ENCODE measurements around the gene SH2B3.

The SH2B3 gene

DNA sequence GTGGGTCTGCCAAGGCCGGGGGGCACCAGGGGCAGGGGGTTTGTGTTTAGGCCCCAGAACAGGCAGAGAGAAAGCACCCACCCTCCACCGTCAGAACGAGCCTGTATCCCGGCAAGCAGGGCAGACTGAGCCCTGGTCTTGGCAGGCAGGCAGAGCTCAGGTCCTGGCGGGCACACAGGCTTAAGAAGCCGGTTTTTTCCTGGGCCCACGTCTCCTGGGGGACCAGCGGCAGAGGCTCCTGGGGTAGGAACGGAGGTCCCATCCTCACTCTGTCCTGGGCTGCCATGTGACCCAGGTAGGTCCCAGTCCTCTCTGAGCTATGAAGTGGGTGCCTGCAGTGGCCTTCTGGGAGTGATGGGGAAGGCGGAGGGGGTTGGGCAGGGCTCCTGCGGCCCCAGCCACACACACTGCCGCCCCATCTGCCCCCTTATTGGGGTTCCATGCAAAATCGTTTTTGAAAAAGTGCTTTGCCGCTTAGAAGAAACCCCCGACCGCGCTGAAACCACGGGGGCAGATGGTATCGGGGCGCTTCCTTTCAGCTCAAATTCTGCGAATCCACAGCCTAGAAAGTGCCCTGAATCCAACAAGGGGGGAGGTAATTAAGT lies 24.2 kb downstream of the SH2B3 start:
- no peak for DNase-seq

DNA sequence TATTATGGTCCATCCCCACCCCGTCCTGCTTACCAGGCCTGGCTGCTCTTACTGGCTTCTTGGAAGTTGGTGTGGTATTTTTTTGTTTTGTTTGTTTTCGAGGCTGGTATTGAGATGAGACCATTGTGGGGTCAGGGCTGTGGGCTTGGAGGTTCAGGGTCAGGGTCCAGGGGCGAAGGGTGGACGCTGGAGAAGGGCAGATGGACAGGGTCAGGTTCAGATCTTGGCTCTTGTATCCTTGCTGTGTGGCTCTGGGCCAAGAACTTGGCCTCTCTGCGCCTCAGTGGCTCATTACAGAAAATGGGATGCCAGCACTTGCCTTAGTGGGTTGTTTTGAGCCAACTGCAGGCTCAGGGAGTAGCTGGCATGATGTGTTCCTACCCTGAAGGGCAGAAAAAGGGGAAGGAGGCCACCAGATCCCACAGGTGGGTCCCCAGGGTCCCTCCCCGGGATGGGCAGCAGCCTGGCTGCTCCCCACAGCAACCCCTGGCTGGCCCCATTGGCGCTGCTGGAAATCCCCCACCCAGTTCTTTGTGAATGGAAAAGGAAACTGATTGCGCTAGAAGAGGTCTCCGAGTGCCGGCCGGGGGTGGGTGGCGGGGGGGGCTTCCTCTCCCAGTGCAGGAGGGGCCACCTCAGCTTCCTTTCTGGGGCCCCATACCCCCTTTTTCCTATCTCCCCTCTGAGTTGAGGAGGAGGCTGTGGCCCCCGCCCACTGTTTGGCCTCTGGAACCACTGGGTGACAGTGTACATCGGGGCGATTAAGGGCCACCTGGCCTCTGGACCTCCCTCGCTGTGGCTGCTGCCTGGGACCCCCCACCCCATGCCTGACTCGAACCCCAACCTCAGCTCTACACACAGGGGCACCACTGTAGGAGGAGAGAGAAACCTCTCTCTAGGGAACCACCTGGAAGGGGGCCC lies 25.0 kb downstream of the SH2B3 start:
- no peak for DNase-seq

DNA sequence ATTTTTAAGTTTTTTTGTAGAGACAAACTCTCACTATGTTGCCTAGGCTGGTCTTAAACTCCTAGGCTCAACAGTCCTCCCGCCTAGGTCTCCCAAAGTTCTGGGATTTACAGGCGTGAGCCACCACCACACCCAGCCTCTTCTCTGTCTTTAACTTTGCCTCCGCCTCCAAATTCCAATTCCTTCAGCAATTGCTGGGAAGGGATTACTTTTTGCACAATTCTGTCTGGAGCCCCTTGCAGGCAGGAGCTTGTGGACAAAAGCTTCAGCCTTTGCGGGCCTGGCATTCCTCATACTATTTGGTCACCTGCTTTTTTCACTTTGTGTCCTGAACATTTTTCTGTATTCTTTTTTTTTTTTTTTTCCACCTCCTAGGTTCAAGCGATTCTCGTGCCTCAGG lies 26.0 kb downstream of the SH2B3 start:
- DNase-seq, result no peak

DNA sequence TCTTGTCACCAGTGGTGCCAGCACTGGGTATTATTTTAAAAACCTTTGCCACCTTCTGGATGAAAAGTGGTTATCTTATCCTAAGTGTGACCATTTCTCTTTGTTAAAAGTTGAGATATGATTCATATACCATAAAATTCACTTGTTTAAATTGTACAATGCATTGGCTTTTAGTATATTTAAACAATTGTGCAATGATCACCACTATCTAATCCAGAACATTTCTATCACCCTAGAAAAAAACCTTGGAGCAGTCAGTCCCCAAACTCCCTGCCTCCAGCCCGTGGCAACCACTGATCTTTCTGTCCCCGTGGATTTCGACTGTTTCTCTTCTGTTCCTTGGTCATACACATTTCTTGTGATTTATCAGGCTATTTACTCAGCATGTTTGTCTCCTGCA lies 28.3 kb downstream of the SH2B3 start:
- DNase-seq, result no peak

DNA sequence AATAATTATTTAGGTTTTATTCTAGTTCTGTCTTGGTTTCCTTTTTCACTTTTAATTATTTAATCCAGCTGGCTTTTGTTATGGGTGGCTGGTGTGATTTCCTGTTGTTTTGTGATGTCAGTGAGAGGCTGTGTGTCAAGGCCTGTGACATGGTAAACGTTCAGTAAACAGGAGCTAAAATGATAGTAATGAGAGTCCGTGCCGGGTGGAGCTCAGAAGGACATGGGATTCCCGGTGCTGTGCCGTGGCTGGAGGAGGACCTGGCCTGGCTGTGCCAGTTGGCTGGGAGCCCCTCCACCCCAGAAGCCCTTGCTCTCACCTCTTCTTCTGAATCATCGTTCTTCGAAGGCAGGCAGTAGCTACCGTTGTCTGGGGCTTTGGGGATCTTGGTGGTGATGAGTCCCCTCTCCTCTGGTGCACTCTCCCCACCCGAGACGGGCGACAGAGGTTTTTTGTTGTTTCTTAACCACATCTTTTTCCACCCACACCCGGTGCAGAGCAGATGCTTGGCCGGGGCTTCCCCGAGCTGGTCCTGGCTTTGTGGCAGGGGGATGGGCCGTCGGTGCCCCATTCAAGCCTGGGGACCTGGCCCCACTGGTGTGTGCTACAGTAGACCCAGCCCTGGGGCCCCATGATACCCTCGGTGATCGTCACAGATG lies 29.1 kb downstream of the SH2B3 start:
- peak; percentile 42 for DNase-seq

DNA sequence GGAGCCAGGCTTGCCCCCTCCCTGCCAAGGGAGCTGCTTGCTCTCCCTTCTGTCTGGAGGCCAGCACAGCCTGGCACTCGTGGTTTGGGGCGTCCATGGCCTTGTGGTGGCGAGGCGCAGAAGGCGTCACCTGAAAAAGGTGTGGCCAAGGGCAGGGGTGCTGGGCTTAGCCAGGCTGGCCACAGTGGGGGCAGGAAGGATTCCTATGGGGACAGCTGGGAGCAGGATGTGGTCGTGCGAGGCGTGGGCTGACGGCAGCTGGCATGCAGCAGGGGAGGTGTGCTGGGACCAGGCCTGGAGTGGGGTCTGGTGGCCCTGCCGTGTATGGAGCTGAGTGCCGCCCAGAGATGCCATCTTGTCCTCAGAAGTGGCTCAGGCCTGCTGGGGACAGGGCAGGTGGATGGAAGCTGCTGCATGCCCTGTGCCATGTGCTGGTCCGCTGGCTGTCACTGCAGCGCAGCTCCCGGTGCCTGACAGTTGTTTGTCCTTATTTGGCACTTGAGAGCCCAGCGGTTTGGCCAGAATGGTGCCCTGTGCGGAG lies 30.0 kb downstream of the SH2B3 start:
- DNase-seq, result peak; percentile 38

DNA sequence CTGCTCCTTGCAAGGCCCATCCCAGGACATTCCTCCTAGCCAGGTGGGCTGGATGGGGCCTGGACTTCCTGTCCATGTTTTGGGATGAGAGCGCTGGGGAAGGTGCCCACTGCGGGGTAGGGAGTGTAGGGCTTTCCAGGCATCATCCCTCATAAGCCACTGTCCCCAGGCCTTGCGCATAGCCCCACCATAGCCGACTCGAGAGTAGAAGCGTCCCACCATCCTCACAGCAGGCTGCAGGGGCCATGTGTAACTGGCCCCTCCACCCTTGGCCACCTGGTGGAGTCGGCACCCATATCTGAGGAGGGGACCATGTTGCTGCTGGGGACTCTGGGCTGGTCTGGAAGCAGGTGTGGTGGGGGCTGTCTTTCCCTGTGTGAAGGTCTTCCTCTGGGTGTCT lies 30.5 kb downstream of the SH2B3 start:
- no peak for DNase-seq

DNA sequence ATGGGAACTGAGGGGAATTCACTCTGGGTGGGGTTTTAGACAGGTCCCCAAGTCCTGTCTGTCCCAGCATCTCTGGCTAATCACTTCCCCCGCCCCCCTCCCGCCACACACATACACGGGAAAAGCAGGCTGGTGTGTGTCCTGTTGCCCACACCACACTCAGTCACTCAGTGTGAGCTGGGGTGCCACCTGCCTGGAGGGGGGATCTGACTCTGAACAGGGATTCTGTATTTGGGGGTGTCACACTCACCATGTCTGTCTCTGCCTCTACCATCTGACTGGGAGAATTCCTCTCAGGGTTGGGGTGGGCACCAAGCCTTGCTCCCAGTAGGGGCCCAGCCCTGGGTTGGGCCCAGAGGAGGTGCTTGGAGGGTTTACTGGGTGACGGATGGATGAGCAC lies 31.1 kb downstream of the SH2B3 start:
- no peak for DNase-seq

DNA sequence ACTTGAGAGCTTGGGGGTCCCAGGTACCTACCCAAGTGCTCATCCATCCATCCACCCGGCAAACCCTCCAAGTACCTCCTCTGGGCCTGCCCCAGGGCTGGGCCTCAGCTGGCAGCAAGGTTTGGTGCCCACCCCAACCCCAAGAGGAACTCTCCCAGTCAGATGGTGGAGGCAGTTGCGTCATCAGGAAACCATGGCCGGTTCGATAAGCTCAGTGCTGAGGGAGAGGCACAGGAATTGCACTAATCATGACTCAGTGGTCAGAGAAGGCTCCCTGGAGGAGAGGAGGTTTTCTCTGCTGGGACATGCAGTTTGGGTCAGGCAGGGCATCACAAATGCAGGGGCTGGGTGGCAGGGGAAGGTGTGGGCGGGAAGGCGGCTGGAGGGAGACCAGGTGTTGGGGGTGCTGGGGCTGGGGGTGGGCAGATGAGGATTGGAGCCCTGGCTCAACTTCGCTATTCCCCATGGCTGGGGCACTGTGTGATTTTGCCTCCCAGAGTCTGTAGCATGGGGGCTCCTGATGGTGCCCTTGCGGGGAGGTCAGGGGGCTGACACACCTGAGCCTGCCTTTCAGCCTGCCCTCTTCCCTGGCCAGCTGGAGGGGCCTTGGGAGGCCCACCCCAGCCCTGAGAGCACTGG lies 32.2 kb downstream of the SH2B3 start:
- DNase-seq, result peak; percentile 24

DNA sequence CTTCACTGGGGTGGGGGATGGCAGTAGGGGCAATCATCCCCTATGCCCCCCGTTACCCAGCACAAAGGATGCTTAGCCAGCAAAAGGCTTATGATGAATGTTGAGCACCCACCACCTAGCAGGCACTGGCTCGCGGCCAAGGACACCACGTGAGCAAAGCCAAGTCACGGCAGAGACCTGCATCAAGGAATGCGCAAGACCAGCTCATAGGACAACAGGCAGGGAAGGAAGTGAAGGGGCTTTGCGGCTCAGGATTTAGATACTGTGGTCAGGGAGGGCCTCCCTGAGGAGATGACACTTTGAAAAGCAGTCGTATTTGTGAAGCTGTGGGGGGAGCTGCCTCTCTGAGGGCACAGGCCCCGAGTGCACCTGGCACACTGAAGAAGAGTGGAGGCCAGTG lies 32.8 kb downstream of the SH2B3 start:
- peak; percentile 42 for DNase-seq

DNA sequence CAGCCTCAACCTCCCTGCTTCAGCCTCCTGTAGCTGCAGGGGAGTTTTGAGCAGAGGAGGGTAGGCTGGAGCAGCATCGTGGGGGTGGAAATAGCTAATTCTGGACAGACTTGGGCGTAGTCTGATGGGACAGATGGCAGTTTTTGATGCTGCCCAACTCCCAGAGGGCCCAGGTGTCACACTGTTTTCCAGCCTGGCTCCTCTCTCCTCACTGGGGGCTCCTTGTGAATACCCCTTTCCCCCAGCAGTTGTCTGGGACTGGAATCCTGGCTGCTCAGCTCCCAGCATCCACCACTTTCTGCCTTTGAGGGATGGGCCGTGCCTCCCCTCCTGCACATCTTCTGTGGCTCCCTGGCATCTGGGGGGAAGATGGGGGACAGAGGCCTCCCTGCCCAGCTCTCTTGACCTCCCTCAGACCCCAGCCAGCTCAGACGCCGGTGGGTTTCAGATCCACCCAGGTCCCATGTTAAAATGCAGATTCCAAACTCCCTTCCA lies 34.0 kb downstream of the SH2B3 start:
- no peak for DNase-seq

DNA sequence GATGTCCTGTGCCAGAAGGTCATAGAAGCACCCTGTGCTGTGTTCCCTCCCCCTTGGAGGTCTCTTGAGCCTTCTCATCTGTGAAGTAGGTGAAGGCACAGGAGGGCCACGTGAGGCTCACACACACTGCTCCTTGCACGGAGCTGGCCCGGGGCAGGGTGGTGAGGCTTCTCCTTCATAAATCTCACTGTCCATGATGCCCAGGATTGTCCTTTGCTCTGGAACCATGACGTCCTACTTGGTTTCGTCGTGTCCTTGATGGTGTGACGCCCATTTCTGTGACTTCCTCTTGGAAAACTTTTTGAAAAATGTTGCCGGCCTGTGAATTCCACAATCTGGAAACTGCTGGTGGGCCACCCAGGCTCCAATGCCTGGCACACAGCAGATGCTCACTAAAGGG lies 34.4 kb downstream of the SH2B3 start:
- no peak for DNase-seq

DNA sequence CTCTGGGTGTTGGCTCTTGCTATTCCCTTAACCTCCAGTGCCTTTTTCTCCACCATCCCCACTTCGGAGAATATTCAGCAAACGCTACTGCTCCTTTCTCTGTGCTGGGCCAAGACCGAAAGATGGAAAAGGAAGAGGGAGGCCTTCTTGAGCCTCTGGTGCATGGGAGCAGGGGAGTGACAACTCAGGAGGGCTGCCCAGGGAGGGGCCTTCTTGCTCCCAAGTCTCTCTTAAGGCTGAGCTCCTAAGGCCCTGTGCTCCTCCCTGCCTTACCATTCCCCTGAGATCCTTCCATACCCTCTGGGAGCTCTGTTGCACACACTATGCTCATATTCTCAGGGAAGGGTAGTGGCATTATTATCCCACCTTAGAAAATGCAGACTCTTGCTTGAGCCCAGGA lies 34.9 kb downstream of the SH2B3 start:
- DNase-seq, result no peak

DNA sequence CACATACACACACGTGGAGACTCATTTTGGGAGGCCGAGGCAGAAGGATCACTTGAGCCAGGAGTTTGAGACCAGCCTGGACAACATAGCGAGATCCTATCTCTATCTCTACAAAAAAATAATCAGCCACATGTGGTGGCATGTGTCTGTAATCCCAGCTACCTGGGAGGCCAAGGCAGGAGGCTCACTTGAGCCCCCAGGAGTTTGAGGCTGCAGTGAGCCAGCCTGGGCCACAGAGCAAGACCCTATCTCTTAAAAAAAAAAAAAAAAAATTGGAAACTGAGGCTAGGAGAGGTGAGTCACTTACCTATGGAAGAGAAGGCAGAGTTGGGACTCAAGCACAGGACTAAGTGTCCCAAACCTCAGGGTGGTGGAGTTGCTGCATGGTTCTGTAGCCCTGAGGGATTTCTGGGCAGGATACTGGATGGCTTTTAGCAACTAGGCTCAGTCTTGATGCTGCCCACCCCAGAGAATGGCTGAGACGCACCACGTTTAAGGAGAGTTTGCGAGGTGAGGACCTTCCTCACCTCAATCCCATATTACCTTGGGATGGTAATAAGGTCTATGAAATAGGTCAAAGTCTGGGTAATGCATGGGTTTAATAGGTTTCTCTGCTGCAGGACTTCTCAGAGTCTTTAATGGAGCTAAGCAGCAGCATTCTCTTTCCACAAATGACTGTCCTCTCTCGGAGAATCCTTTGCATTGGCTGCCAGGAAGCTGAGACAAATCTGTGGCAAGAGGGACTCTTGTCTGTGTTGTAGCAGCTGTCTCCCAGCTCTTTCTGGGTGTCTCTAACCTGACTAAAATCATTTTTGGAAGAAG lies 35.6 kb downstream of the SH2B3 start:
- DNase-seq, result no peak

DNA sequence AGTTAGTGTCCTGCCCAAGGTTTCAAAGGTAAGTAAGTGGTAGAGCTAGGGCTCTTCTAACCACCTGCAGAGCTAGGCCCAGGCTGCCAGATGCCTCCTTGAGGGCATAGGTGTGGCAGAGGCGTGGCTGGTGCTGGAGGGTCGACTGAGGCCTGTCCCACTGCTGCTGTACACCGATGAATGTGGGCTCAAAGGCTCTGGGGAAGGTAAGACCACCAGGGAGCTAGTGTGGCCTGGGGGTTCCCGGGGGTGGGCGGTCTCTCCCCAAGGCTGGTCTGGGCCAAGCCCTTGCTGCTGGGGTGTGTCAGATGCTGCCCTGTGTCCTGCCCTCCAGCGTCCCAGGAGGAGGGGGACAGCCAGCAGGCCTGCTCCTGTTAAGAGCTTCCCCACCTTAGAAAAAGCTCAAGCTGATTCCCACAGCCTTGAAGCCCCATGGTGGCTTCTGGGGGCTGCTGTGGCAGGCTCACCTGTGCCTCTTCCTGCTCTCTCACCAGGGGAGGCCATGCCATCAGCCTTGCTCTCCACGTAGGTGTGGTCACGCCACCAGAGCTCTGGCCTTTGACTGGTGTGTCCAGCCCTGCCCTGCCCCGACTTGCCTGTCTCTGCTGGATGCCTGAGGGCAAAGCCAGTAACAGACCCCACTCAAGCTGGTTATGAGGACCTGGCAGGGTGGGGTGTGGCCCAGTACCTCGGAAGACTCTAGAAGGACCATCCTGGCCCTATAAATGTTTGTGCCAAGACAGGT lies 36.8 kb downstream of the SH2B3 start:
- DNase-seq, result no peak

DNA sequence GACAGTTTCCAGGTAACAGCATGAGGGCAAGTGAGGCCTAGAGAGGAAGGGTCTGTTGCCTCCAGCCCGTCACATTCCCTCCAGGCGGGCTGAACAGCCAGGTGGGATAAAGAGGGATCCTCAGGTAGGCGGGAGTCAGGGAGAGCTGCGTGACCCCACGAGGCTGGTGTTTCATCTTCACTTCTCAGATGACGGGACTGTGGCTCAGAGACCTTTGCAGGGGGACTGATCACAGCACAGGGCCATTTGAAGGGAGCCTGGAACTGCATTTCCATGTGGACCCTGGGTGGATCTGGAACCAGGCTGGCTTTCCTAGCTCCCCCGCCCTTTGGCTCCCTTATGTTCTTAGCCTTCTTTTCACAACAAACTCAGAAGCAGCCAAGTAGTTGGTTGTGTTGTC lies 37.4 kb downstream of the SH2B3 start:
- no peak for DNase-seq

DNA sequence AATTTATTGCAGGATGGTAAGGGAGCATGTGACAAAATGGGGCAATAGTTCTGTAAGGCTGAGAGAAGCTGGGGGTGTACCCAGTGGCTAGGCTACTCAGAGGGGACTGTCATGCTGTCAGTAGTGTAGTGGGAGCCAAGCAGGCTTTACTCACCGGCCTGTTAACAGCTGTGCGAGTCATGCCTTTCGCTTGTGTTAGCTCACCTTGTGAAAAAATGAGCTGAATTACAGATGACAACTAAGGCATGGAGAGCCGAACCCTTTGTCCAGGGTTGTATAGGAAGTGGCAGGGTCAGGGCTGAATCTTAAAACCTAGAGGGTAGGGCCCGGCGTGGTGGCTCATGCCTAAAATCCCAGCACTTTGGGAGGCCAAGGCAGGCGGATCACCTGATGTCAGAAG lies 37.9 kb downstream of the SH2B3 start:
- no peak for DNase-seq

DNA sequence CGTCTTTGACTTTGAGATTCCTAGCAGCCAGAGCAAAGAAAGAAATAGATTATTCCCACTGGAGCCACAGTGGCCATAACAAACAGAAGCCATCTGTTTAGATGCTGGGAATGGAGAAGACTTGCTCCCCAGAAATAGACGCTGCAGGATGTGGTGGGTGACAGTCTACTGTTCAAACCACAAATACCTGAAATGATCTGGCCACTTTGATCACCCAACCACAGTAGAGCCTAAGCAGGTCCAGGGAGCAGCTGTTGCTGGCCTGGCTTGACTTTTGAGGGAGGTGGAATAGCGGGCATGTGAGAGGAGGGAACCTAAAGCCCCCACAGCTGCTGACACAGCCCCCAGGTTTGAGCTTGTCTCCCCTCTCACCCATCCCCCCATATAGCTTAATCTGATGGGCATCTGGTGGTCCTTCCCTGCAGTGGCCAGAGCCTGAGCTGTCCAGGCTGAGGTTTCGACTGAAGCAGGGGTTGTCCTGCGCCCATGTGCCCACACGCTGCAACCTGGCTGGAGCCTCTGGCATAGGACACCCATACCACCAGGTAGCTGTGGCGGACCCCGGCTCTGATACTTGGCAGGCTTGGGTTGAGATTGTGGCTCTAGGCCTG lies 38.7 kb downstream of the SH2B3 start:
- no peak for DNase-seq

DNA sequence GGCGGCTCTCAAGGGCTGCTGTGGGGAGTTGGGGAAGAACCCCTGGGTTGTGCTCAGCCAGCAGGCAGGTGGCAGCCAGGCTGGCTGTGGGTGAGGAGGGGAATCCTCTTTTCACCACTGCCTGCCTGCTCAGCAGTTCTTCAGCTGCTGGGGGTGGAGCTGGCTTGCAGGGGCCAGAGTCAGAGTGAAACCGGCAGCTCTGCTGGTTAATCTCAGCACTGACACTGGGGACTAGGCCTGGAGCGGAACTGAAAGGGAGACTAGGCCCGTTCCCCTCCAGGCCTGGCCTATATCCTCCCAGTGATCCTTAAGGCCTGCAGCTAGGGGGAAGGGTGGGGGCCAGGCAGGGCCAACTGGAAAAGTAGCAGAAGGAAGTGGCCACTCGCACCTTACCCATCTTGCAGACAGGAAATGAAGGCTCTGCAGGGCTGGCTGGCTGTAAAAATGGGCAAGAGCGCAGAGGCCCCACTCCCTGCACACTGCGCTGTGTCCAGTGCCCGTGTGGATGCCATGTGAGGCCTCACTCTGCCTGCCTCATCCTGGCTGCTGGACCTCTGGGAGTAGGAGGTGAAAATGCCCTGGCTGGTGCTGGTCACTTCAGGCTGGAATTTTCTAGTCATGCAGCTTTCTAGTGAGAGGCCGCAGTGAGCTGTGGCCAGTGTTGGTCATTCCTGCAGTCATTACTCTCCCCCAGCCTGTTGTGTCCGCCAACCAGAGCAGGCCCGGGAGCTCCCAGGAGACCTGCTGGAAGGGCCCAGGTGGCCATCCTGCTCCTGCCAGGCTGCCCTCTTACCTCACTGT lies 39.4 kb downstream of the SH2B3 start:
- DNase-seq, result no peak
